ENCODE data around the gene PNPLA2.

Gene PNPLA2

GRCh38 chr11:839875-840617 lies 21.3 kb downstream of the PNPLA2 start:
- peak; percentile 33; the same call in 1 of the 2 replicates for TF ChIP-seq CTCF (conservative IDR thresholded peaks at IDR 0.05; ENCODE audit: low read depth, low read length)
- Histone ChIP-seq H3K27ac (no peak overlapping the region), H3K4me1 (ENCODE audit: low read depth, poor library complexity, severe bottlenecking) (peaks cover 23% of the 10 kb centered on the region), H3K4me3 (IDR thresholded peaks at IDR 0.05; ENCODE audit: insufficient read depth, low read depth, low read length) (no peak overlapping the region), H3K36me3 (ENCODE audit: insufficient read depth) (no peaks in the 10 kb centered on the region), H3K27me3 (ENCODE audit: insufficient read depth, low read depth) (no peaks in the 10 kb centered on the region), H4K20me1 (ENCODE audit: insufficient read depth) (0 out of 2 replicates have a peak, but pooled peaks cover 6% of the 10 kb centered on the region), H3K9ac (no peak overlapping the region), H3K79me2 (ENCODE audit: insufficient read depth, low read depth) (peaks cover 17% of the 10 kb centered on the region), H3K4me2 (no peak overlapping the region; the same call in 1 of the 2 replicates), H2AFZ (ENCODE audit: low read depth) (no peak overlapping the region)

GRCh38 chr11:841981-842369 lies 23.3 kb downstream of the PNPLA2 start:
- Histone ChIP-seq H3K27ac (peak overlapping the region; percentile 82), H3K27me3 (ENCODE audit: insufficient read depth, low read depth) (peaks cover 6% of the 10 kb centered on the region; the same call in 1 of the 2 replicates), H3K4me1 (ENCODE audit: low read depth, poor library complexity, severe bottlenecking) (peaks cover 25% of the 10 kb centered on the region), H3K9ac (peak overlapping the region; percentile 94), H3K4me3 (IDR thresholded peaks at IDR 0.05; ENCODE audit: insufficient read depth, low read depth, low read length) (no peak overlapping the region), H4K20me1 (ENCODE audit: insufficient read depth) (0 out of 2 replicates have a peak, but pooled peaks cover 6% of the 10 kb centered on the region), H3K79me2 (ENCODE audit: insufficient read depth, low read depth) (peaks cover 17% of the 10 kb centered on the region), H3K36me3 (ENCODE audit: insufficient read depth) (no peaks in the 10 kb centered on the region), H3K4me2 (peak overlapping the region; percentile 80), H2AFZ (ENCODE audit: low read depth) (peak overlapping the region; percentile 71)
- no peak for TF ChIP-seq CTCF (conservative IDR thresholded peaks at IDR 0.05; ENCODE audit: low read depth, low read length)

- peak within 1 kb of the TSS; percentile 94 for H3K9ac ChIP-seq
- no peaks in the 10 kb centered on the region for H3K36me3 ChIP-seq (ENCODE audit: insufficient read depth)
- peak within 1 kb of the TSS; percentile 82 for H3K27ac ChIP-seq
- peak within 1 kb of the TSS; percentile 71 for H2AFZ ChIP-seq (ENCODE audit: low read depth)
- peak within 1 kb of the TSS; percentile 93 for H3K4me2 ChIP-seq
- peaks cover 6% of the 10 kb centered on the region; the same call in 1 of the 2 replicates for H3K27me3 ChIP-seq (ENCODE audit: insufficient read depth, low read depth)
- no peak within 1 kb of the TSS for H3K4me3 ChIP-seq (IDR thresholded peaks at IDR 0.05; ENCODE audit: insufficient read depth, low read depth, low read length)
- peaks cover 25% of the 10 kb centered on the region for H3K4me1 ChIP-seq (ENCODE audit: low read depth, poor library complexity, severe bottlenecking)
- H3K79me2 ChIP-seq (ENCODE audit: insufficient read depth, low read depth): peaks cover 17% of the 10 kb centered on the region
- no peak for TF ChIP-seq CTCF (conservative IDR thresholded peaks at IDR 0.05; ENCODE audit: low read depth, low read length)
- 0 out of 2 replicates have a peak, but pooled peaks cover 6% of the 10 kb centered on the region for H4K20me1 ChIP-seq (ENCODE audit: insufficient read depth)
These were observed 23.8 kb downstream of the PNPLA2 start, which contains the start of the genes POLR2L and TSPAN4 for GRCh38 chr11:842370-843002. TSS of gene POLR2L (minus strand) at chr11:842529. CDS start at chr11:842508, 21 bp downstream. TSS of gene TSPAN4 (plus strand) at chr11:842852. CDS start at chr11:850305, 7,453 bp downstream.

GRCh38 chr11:843086-843734 lies 24.5 kb downstream of the PNPLA2 start:
- Histone ChIP-seq H3K9ac (no peak overlapping the region), H4K20me1 (ENCODE audit: insufficient read depth) (0 out of 2 replicates have a peak, but pooled peaks cover 6% of the 10 kb centered on the region), H3K27ac (no peak overlapping the region), H3K4me3 (IDR thresholded peaks at IDR 0.05; ENCODE audit: insufficient read depth, low read depth, low read length) (no peak overlapping the region), H3K36me3 (ENCODE audit: insufficient read depth) (no peaks in the 10 kb centered on the region), H3K4me1 (ENCODE audit: low read depth, poor library complexity, severe bottlenecking) (peaks cover 26% of the 10 kb centered on the region), H3K4me2 (peak overlapping the region; percentile 93), H2AFZ (ENCODE audit: low read depth) (peak overlapping the region; percentile 71), H3K79me2 (ENCODE audit: insufficient read depth, low read depth) (peaks cover 17% of the 10 kb centered on the region), H3K27me3 (ENCODE audit: insufficient read depth, low read depth) (peaks cover 6% of the 10 kb centered on the region; the same call in 1 of the 2 replicates)
- no peak for TF ChIP-seq CTCF (conservative IDR thresholded peaks at IDR 0.05; ENCODE audit: low read depth, low read length)

Data from KMS-11 (cell line).